GM18858 (cell line): Measurements from ENCODE around the gene HIF1A.
"Not testable (repeated sequence)": the region's sequence is repeated elsewhere in the genome, so short reads cannot be mapped to it uniquely, and the experiment has no call there.

Experiments
- ATAC-seq: cut with Tn5 transposase; IDR thresholded peaks from one replicate; pipeline ENCODE4 v1.9.1; 2021; ENCODE audit not compliant: unreplicated experiment

HIF1A gene

DNA sequence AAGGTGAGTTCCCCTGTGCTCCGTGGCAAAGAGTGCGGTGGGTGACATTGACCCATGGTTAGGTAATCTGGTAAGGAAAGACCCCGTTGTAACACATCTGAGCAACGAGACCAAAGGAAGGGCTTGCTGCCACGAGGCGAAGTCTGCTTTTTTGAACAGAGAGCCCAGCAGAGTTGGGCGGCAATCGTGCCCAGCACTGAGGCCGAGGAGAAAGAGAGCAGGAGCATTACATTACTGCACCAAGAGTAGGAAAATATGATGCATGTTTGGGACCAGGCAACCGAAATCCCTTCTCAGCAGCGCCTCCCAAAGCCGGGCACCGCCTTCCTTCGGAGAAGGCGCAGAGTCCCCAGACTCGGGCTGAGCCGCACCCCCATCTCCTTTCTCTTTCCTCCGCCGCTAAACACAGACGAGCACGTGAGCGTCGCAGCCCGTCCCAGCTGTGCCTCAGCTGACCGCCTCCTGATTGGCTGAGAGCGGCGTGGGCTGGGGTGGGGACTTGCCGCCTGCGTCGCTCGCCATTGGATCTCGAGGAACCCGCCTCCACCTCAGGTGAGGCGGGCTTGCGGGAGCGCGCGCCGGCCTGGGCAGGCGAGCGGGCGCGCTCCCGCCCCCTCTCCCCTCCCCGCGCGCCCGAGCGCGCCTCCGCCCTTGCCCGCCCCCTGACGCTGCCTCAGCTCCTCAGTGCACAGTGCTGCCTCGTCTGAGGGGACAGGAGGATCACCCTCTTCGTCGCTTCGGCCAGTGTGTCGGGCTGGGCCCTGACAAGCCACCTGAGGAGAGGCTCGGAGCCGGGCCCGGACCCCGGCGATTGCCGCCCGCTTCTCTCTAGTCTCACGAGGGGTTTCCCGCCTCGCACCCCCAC is at the start of gene HIF1A:
HIF1A (plus strand) TSS at position 684 of the 865 bp plus-strand sequence. CDS start 292 bp downstream, outside the sequence.
- ATAC-seq: peak; percentile 88

DNA sequence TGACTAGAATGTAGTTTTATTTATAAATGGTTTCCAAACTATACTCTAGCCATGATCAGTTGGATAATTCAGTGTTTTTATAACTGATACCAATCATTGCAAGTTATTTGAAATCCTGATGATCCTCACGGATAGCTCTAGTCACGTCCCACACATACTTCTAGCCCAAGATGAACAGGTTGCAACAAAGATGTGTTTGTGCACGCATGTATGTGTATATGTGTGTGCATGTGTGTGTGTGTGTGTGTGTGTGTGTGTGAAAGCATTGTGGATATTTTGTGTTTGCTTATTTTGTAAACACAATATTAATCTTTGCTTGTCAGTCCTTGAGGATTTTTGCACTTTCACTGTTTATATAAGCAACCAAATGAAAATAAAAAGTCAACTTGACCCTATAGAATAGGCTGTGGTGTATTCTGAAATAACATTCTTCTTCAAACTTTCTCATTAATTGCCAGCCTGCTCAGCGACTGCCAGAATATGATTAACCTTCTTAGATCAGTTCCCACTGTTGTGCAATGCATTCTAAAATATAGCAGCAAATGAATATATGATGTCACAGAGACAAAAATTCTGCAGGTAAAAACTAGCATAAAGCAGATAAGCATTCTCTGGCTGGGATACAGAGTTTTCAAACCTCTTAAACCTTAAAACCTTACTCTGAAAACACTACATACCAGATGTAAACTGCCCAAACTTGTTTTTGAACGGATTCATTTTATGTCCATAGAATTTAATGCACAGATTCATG is 48.8 kb upstream of the HIF1A start:
- no peak for ATAC-seq

DNA sequence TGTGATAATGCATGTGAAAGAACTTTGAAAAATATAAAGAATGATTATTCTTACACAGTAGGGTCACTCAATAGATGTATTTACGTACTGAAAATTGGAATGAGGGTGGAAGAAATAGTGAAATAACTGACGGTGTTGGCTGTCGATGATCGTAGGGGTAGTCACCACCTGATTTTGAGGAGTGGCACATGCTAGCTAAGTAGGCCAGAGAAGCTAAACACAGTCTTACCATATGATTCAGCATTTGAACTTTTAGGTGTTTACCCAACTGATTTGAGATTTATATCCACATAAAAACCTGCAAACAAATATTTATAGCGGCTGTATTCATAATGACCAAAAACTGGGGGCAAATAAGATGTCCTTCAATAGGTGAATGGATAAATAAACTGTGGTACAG is 47.6 kb upstream of the HIF1A start:
- no peak for ATAC-seq

DNA sequence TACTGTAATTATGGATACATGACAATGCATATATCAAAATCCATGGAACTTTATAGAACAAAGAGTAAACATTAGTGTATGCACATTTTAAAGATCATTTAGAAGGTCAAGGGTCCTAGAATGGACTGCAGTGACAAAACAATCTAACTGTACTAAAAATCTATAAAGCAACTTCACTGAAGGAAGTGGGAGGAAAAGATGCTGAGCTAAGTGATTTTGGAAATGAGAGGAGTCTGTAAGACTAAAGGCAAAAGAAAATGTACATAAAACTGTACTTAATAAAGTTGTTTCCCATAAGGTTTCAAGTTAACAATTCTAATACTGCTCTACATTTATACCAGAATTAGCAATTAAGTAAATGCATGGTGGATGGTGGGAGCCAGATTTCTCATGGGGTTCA is 46.9 kb upstream of the HIF1A start:
- no peak for ATAC-seq

DNA sequence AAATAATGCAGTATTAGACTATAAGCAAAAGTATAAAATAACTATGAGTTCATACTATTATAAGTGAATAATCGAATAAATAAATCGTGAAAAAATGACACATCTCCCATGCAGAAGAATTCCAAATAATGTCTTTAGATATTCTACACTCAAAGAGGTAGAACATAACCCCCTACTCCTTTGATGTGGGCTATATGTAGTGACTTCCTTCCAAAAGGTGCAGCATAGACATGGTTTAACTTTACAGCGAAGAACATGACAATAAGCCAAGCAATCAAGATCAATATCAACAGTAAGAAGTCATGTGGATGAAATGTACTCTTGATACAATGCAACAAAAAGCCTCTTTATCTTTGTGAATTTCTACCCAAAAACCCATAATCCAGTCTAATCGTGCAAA is 46.0 kb upstream of the HIF1A start:
- ATAC-seq: no peak

DNA sequence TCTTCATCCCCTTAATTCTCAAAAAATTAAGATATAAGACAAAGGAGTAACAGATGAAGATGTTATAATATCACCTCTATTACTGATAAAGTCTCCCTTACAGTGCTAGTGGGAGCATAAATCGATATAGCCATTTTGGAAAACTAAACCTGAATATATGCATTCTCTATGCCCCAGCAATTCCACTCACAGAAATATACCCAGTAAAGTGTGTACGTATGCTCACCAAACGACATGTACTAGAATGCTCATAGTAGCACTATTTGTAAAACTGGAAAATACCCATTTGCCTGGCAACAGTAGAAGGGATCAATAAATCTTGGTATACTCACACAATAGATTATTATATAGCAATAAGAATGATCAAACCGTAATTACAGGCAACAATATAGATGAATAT is 44.0 kb upstream of the HIF1A start:
- no peak for ATAC-seq

DNA sequence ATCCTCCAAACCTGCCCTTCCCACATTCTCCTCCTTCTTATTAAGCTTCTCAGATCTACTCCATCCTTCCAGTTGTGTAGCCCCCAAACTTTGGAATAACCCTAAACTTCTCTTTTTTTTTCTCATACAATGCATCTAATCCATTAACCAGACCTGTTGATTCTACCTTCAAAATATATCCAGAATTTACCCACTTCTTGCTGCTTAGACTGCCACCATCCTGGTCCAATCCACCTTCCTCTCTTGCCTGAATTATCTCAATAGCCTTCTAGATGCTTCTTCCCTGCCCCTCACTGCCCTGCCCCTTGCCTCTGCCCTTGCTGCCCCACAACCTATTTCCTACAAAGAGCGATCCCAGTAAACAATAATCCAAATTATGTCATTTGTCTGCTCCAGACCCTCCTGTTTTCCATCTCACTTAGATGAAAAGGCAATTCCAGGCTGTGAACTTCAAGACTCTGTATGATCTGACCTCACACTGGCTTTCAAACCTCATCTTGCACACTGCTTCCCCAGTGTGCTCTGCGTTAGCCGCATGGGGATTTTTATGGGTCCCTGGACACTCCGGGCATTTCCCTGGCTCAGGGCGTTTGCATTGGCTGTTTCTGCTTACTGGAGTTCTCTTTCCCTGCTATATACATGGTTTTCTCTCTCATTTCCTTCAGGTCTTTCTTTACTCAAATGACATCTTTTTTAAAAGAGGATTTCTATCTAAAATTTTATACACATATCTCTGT is 42.6 kb upstream of the HIF1A start:
- no peak for ATAC-seq

DNA sequence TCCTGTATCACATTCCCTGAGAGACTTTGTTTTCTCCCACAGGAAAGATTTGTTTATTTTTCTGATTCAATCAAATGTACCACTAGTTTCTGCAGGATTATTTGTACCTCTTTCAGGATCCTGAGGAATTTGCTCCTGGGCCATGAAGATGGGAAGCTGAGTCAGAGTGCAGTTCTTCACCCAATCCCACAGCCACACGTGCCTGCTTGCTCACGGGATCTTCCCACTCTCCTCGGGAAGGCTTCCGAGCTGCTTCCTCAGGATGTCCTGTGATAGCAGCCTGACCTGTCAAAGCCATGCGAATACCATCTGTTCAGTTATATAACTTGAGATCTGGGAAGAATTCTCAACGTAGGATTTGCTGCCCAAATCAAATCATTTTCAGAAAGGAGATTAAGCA is 41.8 kb upstream of the HIF1A start:
- no peak for ATAC-seq

DNA sequence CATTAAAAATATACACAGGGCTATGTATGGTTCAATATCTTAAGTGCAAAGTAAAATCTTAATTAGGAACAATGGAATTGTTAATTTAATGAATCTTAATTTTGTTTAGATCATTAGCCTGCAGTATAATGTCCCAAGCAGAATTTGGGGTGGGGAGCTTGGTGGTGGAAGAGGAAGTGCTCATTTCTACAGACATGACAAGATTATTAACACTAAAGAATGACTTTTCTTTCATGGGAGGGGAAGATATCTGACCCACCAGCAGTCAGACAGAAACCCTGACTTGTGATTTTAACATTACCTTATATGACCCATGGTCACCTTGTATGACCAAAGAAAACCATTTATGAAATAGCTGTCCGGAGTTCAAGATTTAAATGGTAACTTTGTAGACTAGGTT is 41.3 kb upstream of the HIF1A start:
- ATAC-seq: no peak

DNA sequence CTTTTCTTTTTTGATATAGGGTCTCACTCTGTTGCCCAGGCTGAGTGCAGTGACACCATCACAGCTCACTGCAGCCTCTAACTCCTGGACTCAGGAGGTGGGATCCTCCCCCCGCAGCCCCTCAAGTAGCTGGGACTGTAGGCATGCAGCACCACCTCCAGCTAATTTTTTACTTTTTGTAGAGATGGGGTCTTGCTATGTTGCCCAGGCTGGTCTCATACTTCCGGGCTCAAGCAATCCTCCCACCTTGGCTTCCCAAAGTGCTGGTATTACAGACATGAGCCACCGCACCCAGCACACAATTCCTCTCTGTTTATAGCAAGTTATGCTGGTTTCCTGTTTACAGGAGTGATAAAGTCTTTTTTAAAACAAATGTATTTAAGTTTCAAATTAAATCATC is 39.5 kb upstream of the HIF1A start:
- no peak for ATAC-seq

DNA sequence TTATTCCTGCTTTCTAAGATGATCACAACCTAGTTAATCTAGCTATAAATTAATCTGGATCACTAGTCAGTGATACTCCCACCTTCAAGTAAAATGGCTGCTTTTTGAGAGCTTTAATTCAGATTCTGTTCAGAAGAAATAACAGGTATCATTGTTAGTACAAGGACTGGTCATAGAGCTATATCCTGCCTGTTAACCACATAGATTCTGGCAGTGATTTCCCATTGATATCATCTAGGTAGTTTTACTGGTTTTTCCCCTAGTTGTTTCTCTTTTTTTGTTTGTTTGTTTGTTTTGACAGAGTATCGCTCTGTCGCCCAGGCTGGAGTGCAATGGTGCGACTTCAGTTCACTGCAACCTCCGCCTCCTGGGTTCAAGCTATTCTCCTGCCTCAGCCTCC is 39.0 kb upstream of the HIF1A start:
- ATAC-seq: no peak

DNA sequence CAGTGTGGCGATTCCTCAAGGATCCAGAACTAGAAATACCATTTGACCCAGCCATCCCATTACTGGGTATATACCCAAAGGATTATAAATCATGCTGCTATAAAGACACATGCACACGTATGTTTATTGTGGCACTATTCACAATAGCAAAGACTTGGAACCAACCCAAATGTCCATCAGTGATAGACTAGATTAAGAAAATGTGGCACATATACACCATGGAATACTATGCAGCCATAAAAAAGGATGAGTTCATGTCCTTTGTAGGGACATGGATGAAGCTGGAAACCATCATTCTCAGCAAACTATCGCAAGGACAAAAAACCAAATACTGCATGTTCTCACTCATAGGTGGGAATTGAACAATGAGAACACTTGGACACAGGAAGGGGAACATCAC is 37.2 kb upstream of the HIF1A start:
- ATAC-seq: not testable (repeated sequence)

DNA sequence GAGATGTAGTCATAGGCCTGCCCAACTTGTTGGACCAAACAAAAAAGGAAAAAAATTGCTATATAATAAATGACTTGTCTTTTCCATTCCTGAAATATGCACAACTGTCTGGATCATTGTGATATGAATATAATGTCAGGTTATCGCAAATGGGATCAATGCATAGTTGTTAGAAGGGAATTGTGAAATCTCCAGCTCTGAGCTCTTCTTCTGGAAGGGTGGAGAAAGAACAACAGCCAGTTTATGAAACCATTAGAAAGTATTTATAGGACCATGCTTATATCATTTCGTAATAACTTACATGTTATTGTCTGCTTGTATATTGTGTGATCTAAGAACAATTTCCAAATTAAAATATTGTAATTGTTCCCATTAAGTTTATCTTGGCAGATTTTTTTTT is 35.7 kb upstream of the HIF1A start:
- ATAC-seq: no peak

DNA sequence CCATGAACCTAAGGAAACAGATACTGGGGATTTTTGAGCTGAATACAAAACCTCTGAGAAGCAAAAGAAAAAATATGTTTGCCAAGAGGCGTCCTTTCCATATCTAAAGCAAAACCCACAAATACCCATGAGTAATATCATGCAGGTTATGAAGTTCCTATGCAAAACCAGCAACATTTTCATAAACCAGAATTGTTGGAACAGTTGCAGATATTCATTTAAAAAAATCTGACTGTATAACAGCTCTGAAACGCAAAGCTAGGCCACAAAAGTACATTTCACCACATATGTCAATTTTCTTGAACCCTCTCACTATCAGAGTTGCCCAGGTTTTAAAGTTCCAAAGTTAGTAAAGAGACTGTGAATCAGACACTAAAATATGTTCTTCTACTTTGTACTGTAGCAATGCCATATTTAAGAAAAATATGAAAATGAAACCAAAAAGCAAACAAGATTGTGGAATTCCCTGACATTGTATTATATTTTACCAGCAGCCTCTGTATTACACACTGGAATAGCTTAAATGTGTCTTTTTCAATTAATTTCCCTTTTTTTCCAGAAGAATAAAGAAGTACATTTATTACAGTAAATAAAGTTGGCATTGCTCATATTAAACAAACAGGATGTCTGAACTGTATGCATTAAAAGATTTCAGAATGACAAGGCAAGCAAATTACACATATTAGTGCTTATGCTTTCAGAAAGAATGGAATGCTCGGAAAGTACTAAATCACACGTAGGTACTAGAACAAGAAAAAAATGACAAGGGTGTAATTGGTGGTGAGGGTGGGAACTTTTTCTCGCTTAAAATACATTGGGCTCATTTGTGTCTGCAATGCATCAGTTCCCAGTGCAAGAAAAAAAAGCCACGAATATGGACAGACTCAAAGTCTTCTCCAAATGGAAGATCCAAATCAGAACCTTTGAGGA is 33.6 kb upstream of the HIF1A start:
- ATAC-seq: peak; percentile 3

DNA sequence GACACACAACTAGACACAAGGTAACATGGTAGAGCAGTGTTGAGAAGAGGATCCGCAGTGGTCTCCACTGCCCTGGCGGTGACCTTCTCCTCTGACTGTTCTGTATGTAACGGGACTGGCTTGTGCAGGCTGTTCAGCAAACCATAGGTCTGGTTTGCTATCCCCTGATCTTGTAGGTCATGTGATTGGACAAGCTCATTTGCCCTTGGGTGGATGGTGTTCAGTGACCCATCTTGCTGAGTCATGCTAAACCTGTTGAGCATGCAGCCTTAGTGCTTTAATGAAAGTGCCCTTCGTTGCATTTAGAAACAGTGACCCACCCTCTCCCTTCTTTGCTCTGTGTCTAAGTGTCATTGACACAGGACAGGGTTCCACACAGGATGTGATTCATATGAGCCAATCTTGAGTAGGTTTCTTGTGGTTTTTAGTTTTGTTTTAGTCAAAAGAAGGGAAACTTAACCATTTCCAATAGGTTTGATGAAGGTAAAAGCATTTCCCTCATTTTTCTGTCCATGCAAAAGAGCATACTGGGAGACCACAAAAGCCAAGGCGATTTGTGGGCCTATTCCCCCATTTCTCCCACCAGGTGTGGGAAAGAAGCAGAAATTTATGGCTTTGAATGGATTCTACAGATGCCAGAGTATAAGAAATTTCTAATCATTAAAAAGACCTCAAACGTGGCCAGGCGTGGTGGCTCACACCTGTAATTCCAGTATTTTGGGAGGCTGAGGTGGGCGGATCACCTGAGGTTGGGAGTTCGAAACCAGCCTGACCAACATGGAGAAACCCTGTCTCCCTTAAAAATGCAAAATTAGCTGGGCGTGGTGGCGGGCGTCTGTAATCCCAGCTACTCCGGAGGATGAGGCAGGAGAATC is 32.6 kb upstream of the HIF1A start:
- ATAC-seq: peak; percentile 81

DNA sequence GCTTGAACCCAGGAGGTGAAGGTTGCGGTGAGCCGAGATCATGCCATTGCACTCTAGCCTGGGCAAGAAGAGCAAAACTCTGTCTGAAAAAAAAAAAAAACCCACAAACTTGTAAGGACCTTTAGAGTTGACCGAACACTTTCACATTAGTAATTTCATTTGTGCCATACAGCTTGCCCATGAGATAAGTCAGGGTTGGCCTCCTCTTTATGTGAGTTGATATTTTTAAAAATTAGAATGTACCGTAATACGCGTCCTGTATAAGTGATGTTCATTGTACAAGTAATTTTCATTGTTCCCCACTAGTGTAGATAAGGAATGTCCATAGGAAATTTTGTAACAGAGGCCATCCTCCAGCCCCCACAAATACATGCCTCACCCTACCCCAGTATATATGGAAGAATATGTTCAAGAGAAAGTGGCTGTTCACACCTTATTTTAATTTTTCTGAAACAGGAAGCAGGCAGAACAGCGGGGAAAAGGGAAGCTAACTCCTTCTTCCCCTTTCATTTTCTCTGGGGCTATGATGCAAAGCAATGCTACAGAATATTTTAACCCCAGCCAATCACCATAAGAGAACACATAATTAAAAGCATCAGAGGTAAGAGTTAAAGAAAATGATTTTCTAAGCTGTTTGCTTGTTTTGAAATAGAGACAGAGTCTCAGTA is 31.9 kb upstream of the HIF1A start:
- no peak for ATAC-seq

DNA sequence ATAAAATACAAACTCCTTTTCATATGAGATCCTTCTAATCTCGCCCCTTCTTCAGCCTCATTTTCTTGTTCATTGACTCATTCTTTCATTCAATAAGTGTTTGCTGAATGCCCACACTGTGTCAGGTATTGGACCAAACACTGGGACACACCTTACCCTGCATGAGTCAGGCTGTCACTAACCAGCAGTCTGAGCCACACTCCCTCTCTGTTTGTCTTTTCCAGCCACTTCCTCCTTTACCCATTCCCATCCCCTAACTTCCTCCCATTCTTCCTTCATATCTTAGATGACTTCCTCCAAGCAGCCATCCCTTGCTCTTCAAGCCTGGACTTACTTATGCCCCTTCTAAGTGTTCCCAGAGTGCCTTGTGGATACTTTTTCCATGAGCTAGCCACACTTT is 27.0 kb upstream of the HIF1A start:
- ATAC-seq: no peak

DNA sequence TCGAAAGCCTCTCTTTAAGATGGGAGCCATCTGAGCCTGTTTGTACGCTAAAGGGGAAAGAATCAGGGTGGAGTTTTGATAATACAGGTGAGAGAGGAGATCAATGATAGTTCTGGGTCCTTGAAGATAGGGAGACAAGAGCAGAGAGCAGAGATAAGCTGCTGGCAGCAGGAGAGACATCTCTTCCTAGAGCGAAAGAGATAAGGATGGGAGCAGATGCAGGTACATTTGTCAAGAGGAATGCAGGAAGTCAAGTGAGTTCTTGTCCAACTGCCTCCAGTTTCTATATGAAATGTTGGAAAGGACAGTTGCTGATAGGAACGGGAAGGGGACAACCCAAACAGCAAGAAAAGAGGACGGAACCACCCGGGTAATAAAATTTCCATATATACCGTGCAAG is 24.7 kb upstream of the HIF1A start:
- no peak for ATAC-seq

DNA sequence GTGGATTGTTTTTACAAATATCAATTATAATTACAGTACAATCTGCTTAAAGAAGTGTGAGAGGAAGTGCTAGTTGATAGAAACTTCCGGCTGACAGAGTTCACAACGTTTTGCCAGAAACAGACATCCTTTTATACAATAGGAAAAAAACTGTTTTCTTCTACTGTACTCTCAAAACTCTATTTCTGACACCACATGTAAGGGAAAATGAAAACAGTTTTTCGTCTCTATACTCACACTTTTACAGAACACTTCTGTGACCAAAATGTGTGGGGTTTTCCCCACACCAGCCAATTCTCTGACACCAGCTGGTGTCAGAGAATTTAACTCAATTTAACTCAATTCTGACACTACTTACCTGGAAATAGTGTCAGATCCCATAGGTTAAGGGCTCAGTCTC is 24.2 kb upstream of the HIF1A start:
- ATAC-seq: peak; percentile 94
